T-helper 1 cell treated with Interleukin-12 subunit alpha and Interleukin-12 subunit beta and Interleukin-4 antibody, amounts not matched to agents 30 ng/mL and 1 ng/mL, for 36 hours (primary cell): ENCODE data around the gene ZCCHC10. TPM values are rescaled to one million over a fixed set of nuclear protein-coding genes. Genes with fewer than 3 reads are reported as not detected.
"Not testable (repeated sequence)": the region's sequence is repeated elsewhere in the genome, so short reads cannot be mapped to it uniquely, and the experiment has no call there.

Experiments used
- intact Hi-C: fragments of 100-400 bp; cut with micrococcal nuclease; formaldehyde crosslinking; loops from one replicate; pipeline ENCODE4 v1.15.1; 2024
- total RNA-seq: library from RNA; stranded (reverse); gene quantifications from 2 replicates; pipeline ENCODE4 v1.2.3, GENCODE V29; 2022

Gene ZCCHC10
- total RNA-seq, 1 donor from 2014 or later: 34.3 TPM

DNA sequence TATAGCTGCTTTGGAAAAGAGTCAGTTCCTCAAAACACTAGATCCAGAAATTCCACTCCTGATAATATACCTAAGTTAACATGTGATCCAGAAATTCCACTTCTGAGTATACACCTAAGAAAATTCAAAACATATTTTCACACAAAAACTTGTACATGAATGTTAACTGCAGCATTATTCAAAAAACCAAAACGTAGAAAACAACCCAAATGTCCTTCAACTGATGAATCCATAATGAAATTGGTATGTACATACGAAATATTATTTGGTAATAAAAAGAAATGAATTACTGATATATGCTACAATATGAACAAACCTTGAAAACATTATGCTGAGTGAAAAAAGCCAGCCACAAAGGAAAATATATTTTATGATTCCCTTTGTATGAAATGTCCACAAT lies 46.4 kb downstream of the ZCCHC10 start:
- intact Hi-C loops: no loop called here

DNA sequence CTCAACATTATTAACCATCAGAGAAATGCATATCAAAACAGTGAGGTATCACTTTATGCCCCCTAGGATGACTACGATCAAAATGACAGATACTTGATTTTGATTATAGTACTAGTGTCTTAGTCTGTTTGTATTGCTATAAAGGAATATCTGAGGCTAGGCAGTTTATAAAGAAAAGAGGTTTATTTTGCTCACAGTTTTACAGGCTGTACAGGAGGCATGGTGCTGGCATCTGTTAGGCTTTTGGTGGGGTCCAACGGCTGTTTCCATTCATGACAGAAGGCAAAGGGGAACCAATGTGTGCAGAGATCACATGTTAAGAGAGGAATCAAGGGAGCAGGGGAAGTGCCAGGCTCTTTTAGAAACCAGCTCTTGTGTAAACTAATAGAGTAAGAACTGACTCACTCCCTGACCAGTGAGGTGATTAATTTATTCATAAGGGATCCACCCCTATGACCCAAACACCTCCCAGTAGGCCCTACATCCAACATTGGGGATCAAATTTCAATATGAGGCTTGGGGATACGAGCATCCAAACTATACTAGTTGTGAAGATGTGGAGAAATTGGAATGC lies 46.9 kb downstream of the ZCCHC10 start:
- intact Hi-C loops: no loop called here

DNA sequence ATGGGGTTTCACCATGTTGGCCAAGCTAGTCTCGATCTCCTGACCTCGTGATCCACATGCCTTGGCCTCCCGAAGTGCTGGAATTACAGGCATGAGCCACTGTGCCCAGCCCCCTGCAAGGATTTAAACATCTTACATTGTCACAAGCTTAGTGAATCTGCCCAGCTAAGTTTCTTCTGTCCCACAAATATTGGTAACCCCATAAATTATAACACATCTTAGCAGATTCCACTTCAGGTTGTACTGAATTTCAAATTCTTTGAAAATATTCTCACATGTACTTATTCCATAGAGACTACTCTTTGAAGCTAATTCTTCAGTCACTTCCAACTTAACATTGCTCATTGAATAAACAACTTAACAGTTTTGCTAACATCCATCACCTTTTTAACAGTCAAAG lies 49.5 kb downstream of the ZCCHC10 start:
- intact Hi-C loops: no loop called here

DNA sequence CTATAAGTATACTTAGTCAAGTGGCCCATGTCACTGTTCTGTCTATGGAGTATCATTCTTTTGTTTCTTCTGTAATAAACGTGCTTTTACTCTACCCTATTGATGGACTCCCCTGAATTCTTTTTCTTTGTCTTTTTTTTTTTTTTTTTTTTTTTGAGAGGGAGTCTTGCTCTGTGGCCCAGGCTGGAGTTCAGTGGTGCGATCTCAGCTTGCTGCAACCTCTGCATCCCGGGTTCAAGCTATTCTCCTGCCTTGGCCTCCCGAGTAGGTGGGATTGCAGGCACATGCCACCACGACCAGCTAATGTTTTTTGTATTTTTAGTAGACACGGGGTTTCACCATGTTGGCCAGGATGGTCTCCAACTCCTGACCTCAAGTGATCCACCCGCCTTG lies 53.9 kb downstream of the ZCCHC10 start:
- intact Hi-C loops: not testable (repeated sequence)

DNA sequence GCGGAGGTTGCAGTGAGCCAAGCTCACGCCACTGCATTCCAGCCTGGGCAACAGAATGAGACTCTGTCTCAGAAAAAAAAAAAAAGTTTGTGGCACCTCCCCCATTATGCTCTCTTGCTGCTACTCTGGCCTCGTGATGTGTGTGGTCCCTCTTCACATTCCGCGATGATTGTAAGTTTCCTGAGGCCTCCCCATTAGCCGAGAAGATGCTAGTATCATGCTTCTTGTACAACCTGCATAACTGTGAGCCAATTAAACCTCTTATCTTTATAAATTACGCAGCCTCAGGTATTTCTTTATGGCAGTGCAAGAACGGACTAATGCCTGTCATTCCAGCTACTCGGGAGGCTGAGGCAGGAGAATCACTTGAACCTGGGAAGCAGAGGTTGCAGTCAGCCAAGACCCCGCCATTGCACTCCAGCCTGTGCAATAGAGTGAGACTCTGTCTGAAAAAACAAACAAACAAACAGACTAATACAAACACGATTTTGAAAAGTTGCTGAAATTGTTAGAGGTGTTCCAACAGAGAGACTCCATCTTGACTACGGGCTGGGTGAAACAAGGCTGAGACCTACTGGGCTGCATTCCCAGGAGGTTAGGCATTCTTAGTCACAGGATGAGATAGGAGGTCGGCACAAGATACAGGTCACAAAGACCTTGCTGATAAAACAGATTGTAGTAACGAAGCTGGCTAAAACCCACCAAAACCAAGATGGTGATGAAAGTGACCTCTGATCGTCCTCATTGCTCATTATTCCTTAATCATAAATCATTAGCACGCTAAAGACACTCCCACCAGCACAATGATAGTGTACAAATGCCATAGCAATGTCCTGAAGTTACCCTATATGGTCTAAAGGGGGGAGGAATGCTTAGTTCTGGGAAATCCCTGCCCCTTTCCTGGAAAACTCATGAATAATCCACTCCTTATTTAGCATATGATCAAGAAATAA lies 54.6 kb downstream of the ZCCHC10 start:
- intact Hi-C loops: no loop called here

DNA sequence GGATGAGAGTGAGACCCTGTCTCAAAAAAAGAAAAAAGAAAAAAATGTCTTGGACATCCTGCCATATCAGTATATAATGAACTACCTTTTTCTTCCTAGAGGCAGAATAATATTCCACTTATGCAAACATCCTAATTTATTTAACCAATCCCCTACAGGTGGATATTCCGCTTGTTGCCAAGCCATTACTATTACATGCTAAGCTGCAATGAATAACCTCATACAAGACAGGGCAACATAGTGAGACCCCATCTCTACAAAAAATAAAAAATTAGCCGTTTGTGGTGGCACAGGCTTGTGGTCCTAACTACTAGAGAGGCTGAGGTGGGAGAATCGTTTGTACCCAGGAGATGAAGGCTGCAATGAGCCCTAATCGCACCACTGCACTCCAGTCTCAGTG lies 61.2 kb downstream of the ZCCHC10 start:
- intact Hi-C loops: loop anchor here (10.0 kb wide), 1 partner anchor 1330 kb away; the partner anchor contains the start of gene RAPGEF6

DNA sequence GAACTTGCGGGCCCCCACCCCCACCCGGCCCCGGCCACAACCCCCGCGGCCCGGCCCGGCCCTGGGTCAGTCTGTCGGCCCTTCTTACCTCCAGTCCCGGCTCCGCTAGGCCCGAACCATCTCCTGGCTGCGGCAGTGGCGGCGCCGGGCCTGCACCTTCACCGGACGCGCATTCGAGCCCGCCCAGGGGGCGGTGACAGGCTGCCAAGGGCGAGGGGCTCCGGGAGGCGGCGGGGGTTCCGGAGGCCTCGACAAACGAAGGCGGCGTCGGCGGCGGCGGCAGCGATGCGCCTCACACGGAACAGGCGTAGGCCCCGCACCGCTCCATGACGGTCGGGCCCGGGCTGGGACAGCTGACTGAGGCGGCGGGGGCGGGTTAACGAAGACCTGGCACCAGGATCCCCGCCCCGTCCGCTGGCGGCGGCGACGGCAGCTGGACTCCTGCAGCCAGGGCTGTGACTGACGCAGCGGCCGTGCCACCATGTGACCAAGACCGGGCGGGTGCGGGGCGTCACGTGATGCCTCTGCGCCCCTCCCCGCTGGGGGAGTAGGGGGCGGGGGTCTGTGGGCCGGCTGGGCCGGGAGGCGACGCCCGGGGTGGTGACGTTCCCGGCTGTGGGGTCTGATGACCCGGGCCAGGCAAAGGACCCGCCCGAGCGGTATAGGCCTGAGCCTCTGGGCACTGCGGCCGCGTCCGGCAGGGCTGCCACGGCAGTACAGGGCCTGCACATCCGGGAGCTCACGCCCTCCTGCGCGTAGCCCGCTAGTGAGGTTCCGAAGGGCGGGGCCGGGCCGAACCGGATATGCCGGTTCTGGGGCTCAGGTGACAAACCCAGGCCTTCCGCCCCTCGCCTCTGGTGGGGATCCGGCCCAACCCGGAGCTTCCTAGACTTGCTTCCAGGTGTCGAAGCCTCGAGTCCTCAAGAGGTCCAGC lies 62.9 kb downstream of the ZCCHC10 start, which contains the start of gene AFF4:
TSS of gene AFF4 (minus strand) at position 464 of the 934 bp plus-strand sequence. CDS start 26,445 bp downstream, outside the sequence.
- intact Hi-C loops: loop anchor here (1.0 to 10.0 kb wide), 12 partner anchors 63 to 1795 kb away; partner anchors contain the start of genes C5orf15, DDX46, FNIP1 and GDF9

DNA sequence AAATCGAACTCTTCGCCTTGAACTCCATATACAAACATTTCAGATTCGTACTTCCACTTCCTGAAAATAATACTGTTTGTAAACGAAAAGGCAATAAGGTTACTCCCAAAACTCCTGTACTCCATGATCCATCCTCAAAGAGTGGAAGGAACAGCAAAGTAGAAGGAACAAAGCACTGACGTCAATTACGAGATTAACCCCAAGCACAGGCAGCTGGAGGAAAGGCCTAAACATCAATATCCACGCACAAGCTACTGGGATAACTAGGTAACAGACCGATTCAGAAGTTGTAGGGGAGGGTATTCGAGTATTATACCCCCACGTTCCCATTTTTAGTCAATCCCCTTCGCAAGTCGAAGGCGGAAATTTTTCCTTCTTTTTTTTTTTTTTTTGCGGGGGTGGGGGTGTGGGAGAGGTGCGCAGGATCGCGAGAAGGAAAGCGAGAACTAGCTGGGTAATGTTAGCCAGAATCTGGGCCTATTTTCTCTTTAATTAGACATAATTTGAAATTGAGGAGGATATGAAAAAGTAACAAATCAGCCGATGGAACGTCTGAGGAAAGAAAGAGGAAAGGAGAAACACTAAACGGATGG lies 63.8 kb downstream of the ZCCHC10 start:
- intact Hi-C loops: loop anchor here (1.0 to 10.0 kb wide), 12 partner anchors 64 to 1796 kb away; partner anchors contain the start of genes C5orf15, DDX46, FNIP1 and GDF9

DNA sequence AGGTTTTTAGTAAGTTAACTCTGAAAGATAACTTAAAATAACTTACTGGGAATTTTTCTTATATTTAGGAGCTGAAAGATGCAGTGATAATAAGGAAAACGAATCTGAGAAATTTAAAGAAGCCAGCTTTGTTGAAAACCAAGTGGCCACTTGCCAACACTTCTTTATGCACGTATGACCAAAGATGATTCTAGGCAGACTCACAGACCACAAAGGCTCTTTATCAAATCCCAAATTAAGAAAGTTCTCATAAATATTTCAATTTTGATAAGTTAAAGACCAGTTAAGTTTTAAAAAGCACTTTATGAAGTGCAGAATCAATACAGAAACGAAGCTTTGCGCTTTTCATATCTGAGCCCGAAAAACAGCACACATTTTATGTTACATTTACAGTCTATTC lies 64.5 kb downstream of the ZCCHC10 start:
- intact Hi-C loops: loop anchor here (2.0 to 10.0 kb wide), 6 partner anchors 225 to 1327 kb away; partner anchors contain the start of genes C5orf15, FNIP1, KIF3A and RAD50

DNA sequence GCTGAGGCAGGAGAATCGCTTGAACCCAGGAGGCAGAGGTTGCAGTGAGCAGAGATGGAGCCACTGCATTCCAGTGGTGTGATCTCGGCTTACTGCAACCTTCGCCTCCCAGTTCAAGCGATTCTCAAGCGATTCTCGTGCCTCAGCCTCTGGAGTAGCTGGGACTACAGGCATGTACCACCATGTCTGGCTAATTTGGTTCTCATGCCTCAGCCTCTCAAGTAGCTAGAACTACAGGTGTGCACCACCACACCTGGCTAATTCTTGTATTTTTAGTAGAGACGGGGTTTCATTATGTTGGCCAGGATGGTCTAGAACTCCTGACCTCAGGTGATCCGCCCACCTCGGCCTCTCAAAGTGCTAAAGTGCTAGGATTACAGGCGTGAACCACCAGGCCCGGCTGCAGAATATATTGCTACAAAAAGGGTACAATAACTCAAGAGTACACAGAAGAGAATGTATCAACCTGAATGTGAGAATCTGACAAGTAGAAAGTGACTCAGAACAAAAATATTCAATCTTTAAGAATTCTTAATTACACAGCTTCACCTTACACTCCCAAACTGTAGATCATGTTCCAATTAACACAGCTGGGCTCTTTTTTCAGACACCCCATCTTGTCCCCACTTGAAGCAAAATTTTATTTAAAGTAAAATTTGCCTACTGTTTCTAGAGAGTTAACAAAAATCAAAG lies 65.1 kb downstream of the ZCCHC10 start:
- intact Hi-C loops: loop anchor here (5.0 to 10.0 kb wide), 3 partner anchors 224 to 1326 kb away; partner anchors contain the start of genes KIF3A, RAD50 and RAPGEF6

DNA sequence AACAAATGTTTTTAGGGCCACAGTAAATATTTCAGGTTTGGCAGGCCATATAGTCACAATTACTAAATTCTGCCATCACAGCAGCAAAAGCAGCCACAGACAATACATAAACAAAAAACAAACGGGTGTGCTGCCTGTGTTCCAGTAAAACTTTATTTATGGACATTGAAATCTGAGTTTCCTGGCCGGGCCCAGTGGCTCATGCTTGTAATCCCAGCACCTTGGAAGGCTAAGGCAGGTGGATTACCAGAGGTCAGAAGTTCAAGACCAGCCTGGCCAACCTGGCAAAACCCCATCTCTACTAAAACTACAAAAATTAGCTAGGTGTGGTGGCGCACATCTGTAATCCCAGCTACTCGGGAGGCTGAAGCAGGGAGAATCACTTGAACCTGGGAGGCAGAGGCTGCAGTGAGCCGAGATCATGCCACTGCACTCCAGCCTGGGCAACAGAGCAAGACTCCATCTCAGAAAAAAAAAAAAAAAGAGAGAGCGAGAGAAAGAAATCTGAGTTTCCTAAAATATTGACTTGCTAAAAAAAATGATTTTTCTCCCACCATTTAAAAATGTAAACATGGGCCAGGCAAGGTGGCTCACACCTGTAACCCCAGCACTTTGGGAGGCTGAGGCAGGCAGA lies 70.1 kb downstream of the ZCCHC10 start:
- intact Hi-C loops: not testable (repeated sequence)

DNA sequence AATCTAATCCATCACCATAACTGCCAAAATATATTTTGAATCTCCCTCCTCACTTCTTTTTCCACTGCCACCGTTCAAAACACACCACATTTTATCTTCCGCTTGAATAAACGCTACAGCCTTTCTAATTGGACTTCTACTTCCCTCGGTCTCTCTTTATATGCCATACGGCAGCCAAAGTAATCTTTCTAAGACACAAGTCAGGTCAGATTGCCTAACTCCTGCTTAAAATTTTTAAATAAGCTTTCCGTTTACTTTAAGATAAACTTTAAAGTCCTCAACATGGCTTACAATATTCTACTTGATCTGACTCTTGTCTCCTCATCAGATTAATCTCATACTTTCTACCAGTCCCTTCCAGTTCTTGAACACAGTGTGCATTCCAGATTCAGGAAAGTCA lies 72.6 kb downstream of the ZCCHC10 start:
- intact Hi-C loops: no loop called here

DNA sequence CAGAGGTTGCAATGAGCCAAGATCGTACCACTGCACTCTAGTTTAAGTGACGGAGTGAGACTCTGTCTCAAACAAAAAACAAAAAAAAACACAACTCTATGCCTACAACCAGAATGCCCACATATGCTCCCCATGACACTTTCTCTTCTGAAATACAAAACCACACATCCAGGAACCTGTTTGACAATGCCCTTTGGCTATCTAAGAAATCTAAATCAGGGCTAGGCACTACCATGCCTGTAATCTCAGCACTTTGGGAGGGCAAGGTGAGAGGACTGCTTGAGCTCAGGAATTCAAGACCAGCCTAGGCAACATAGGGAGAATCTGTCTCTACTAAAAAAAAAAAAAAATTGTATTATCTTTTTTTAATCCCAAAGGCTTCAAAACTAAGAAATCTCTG lies 73.5 kb downstream of the ZCCHC10 start:
- intact Hi-C loops: no loop called here

DNA sequence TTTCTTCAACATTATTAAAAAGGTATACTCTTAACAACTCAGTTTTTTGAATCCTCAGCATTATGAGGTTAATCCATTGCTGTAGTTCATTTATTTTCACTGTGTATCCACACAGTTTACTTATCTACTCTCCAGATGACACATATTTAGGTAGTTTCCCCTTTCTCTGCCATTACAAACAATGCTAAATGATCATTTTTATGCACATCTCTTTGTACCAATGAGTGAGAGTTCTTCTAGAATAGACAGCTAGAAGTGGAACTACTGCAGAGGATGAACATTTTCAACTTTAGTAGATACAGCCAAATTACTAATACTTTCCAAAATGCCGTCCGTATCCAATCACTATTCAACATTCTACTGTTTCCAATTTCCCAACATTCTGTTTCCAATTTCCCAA lies 74.5 kb downstream of the ZCCHC10 start:
- intact Hi-C loops: no loop called here

DNA sequence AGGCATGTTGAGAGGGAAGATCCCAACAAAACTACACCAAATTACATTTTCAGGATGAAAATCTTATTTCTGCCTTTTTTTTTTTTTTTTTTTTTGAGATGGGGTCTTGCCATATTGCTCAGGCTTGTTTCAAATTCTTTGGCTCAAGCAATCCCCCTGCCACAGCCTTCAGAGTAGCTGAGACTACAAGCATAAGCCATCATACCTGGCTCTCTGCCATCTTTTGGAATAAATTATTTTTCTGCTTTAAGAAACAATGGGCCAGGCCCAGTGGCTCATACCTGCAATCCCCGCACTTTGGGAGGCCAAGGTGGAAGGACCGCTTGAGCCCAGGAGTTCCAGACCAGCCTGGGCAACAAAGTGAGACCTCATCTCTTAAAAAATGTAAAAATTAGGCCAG lies 77.2 kb downstream of the ZCCHC10 start:
- intact Hi-C loops: no loop called here

DNA sequence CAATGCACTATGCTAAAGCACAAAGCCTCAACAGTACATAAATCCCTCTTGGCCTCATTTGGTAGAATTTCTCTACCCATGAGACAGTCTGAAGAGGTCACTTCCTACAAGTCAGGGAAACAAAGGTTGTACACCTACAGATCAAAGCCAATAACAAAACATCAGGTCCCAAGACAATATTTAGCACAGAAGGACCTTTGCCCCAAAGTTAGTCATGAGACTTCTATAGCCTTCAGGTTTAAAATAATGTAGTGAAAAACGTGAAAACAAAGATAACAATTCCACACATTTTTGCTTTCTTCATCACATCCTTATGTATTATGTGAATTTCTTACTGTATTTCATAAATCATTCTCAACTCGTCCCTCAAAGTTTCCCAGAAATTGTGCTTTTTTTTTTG lies 78.7 kb downstream of the ZCCHC10 start:
- intact Hi-C loops: no loop called here
